Measurements from ENCODE around the gene PDE8B.

- no peak for TF ChIP-seq SP1 (IDR thresholded peaks at IDR 0.05)
- no peak for TF ChIP-seq FOXK2 (IDR thresholded peaks at IDR 0.05)
- TF ChIP-seq ARNT (IDR thresholded peaks at IDR 0.05), result no peak
- TF ChIP-seq FOXM1 (IDR thresholded peaks at IDR 0.05; ENCODE audit: borderline replicate concordance), result no peak
Measured at GRCh38 chr5:77389746-77390145, 179.3 kb downstream of the PDE8B start.
